ENCODE measurements around the gene SLC2A4RG. TPM values are rescaled to one million over a fixed set of nuclear protein-coding genes. Genes with fewer than 3 reads are reported as not detected.

Gene SLC2A4RG
- total RNA-seq, 1 experiment from 2014 or later: 105 TPM

GRCh38 chr20:63744158-63744557 lies 4.6 kb downstream of the SLC2A4RG start:
- H3K9me3 Mint-ChIP-seq (ENCODE audit: unreplicated experiment): no peaks in the 10 kb centered on the region
- ChIA-PET POLR2A (interaction anchor here (1.2 to 2.1 kb wide), 5 partner anchors 10 to 223 kb away, joined by 3 to 8 read pairs (median 6); partner anchors contain the start of genes ARFRP1 and ZGPAT), CTCF (interaction anchor here (0.6 to 0.8 kb wide), 2 partner anchors 36 to 80 kb away, joined by 3 read pairs; partner anchors contain the start of genes ARFRP1 and ZGPAT)
- no TSS peak for BruUV-seq (replicated peaks)
- no peak for TF ChIP-seq CTCF (IDR thresholded peaks at IDR 0.05; ENCODE audit: unreplicated experiment)
- no peak overlapping the region for H3K4me3 Mint-ChIP-seq (ENCODE audit: unreplicated experiment)
- no peaks in the 10 kb centered on the region for H3K4me1 Mint-ChIP-seq (ENCODE audit: insufficient read depth, unreplicated experiment)
- DNase-seq (ENCODE audit: unreplicated experiment): no peak
- H3K27me3 Mint-ChIP-seq (ENCODE audit: insufficient read depth, unreplicated experiment): no peaks in the 10 kb centered on the region
- no peak overlapping the region for H3K27ac Mint-ChIP-seq (ENCODE audit: low read depth, unreplicated experiment)
- intact Hi-C loops (cut with micrococcal nuclease): no loop called here
- H3K36me3 Mint-ChIP-seq (ENCODE audit: insufficient read depth, unreplicated experiment): peaks cover 27% of the 10 kb centered on the region

- Mint-ChIP-seq H3K4me1 (ENCODE audit: insufficient read depth, unreplicated experiment) (no peaks in the 10 kb centered on the region), H3K27me3 (ENCODE audit: insufficient read depth, unreplicated experiment) (no peaks in the 10 kb centered on the region), H3K36me3 (ENCODE audit: insufficient read depth, unreplicated experiment) (peaks cover 27% of the 10 kb centered on the region), H3K9me3 (ENCODE audit: unreplicated experiment) (no peaks in the 10 kb centered on the region), H3K4me3 (ENCODE audit: unreplicated experiment) (no peak overlapping the region), H3K27ac (ENCODE audit: low read depth, unreplicated experiment) (no peak overlapping the region)
- CTCF ChIA-PET: interaction anchor here (0.8 kb wide), 1 partner anchor 37 kb away, joined by 3 read pairs; the partner anchor contains the start of genes ARFRP1 and ZGPAT
- BruUV-seq (replicated peaks): no TSS peak
- TF ChIP-seq CTCF (IDR thresholded peaks at IDR 0.05; ENCODE audit: unreplicated experiment): no peak
- DNase-seq (ENCODE audit: unreplicated experiment): no peak
- POLR2A ChIA-PET: interaction anchor here (0.7 to 2.1 kb wide), 9 partner anchors 9 to 121 kb away, joined by 3 to 9 read pairs (median 5); partner anchors contain the start of genes ARFRP1 and ZGPAT
- intact Hi-C loops (cut with micrococcal nuclease): no loop called here
These were observed 5.2 kb downstream of the SLC2A4RG start for GRCh38 chr20:63744574-63745423.

GRCh38 chr20:63745424-63745805 lies 5.8 kb downstream of the SLC2A4RG start:
- TF ChIP-seq CTCF (IDR thresholded peaks at IDR 0.05; ENCODE audit: unreplicated experiment): no peak
- H3K36me3 Mint-ChIP-seq (ENCODE audit: insufficient read depth, unreplicated experiment): peaks cover 27% of the 10 kb centered on the region
- no peaks in the 10 kb centered on the region for H3K9me3 Mint-ChIP-seq (ENCODE audit: unreplicated experiment)
- H3K4me3 Mint-ChIP-seq (ENCODE audit: unreplicated experiment): no peak overlapping the region
- no peaks in the 10 kb centered on the region for H3K4me1 Mint-ChIP-seq (ENCODE audit: insufficient read depth, unreplicated experiment)
- H3K27ac Mint-ChIP-seq (ENCODE audit: low read depth, unreplicated experiment): no peak overlapping the region
- CTCF ChIA-PET: no interaction called here
- no peak for DNase-seq (ENCODE audit: unreplicated experiment)
- POLR2A ChIA-PET: interaction anchor here (0.7 to 2.1 kb wide), 7 partner anchors 8 to 120 kb away, joined by 3 to 9 read pairs (median 3); no protein-coding TSS in a partner anchor
- H3K27me3 Mint-ChIP-seq (ENCODE audit: insufficient read depth, unreplicated experiment): no peaks in the 10 kb centered on the region
- BruUV-seq (replicated peaks): no TSS peak
- intact Hi-C loops (cut with micrococcal nuclease): no loop called here

GRCh38 chr20:63745961-63746731 lies 6.6 kb downstream of the SLC2A4RG start:
- POLR2A ChIA-PET: interaction anchor here (0.7 to 2.1 kb wide), 4 partner anchors 8 to 48 kb away, joined by 3 to 9 read pairs (median 6); no protein-coding TSS in a partner anchor
- no peaks in the 10 kb centered on the region for H3K9me3 Mint-ChIP-seq (ENCODE audit: unreplicated experiment)
- no peak for TF ChIP-seq CTCF (IDR thresholded peaks at IDR 0.05; ENCODE audit: unreplicated experiment)

More at GRCh38 chr20:63745961-63746731, 6.6 kb downstream of the SLC2A4RG start:
- no TSS peak for BruUV-seq (replicated peaks)
- Mint-ChIP-seq H3K4me1 (ENCODE audit: insufficient read depth, unreplicated experiment) (no peaks in the 10 kb centered on the region), H3K27me3 (ENCODE audit: insufficient read depth, unreplicated experiment) (no peaks in the 10 kb centered on the region), H3K4me3 (ENCODE audit: unreplicated experiment) (no peak overlapping the region), H3K36me3 (ENCODE audit: insufficient read depth, unreplicated experiment) (peaks cover 27% of the 10 kb centered on the region), H3K27ac (ENCODE audit: low read depth, unreplicated experiment) (no peak overlapping the region)
- CTCF ChIA-PET: no interaction called here
- DNase-seq (ENCODE audit: unreplicated experiment): no peak
- intact Hi-C loops (cut with micrococcal nuclease): no loop called here
